ENCODE data around the gene NSL1.

GRCh38 chr1:212738330-212738729 lies 53.2 kb downstream of the NSL1 start:
- TF ChIP-seq FOXM1 (IDR thresholded peaks at IDR 0.05; ENCODE audit: low read depth) (no peak), FOXM1 (CRISPR knock-in tag; IDR thresholded peaks at IDR 0.05; ENCODE audit: low read depth) (no peak), CTCF (IDR thresholded peaks at IDR 0.05 in 2 of 3, conservative IDR thresholded peaks at IDR 0.05 in 1 of 3; ENCODE audit: insufficient read depth in 2 of 3, low read depth in 1 of 3, low read length in 3 of 3) (peak in 1 of 3 experiments; percentile 2; a peak in 1 of 6 replicates), ATF2 (CRISPR knock-in tag; IDR thresholded peaks at IDR 0.05) (no peak), ZNF589 (CRISPR knock-in tag; IDR thresholded peaks at IDR 0.05; ENCODE audit: low read depth) (no peak), KLF6 (CRISPR knock-in tag; IDR thresholded peaks at IDR 0.05; ENCODE audit: borderline replicate concordance) (no peak), BACH1 (tag; IDR thresholded peaks at IDR 0.05) (no peak)
- TF ChIP-seq, protein P1, sequence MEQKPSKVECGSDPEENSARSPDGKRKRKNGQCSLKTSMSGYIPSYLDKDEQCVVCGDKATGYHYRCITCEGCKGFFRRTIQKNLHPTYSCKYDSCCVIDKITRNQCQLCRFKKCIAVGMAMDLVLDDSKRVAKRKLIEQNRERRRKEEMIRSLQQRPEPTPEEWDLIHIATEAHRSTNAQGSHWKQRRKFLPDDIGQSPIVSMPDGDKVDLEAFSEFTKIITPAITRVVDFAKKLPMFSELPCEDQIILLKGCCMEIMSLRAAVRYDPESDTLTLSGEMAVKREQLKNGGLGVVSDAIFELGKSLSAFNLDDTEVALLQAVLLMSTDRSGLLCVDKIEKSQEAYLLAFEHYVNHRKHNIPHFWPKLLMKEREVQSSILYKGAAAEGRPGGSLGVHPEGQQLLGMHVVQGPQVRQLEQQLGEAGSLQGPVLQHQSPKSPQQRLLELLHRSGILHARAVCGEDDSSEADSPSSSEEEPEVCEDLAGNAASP (IDR thresholded peaks at IDR 0.05): no peak

Measured in K562 (cell line).